Aorta (tissue), 5 donors: Measurements from ENCODE around the gene FAM20B. TPM values are rescaled to one million over a fixed set of nuclear protein-coding genes. Genes with fewer than 3 reads are reported as not detected.
A peak's percentile ranks its signal among the peaks of the same experiment; 100 is the strongest.

ENCODE experiments used
- ATAC-seq: fragments of 200-7000 bp; cut with Tn5 transposase; one replicate; pipeline ENCODE4 v1.9.1; 2022; ENCODE audit warnings: moderate library complexity; ENCODE audit not compliant: low FRiP score
- DNase-seq, 2 donors: peaks; one replicate each; pipeline ENCODE4 v3.0.0-alpha.2; 2020
- H3K27ac ChIP-seq, 2 donors: one replicate each; pipeline ENCODE4 v1.5.1; 2013; ENCODE audit warnings: low read length in 2 of 2, mild to moderate bottlenecking in 2 of 2, moderate library complexity in 2 of 2, control low read depth in 1 of 2, inconsistent platforms in 1 of 2, low read depth in 1 of 2
- H3K27me3 ChIP-seq, 2 donors: one replicate each; pipeline ENCODE4 v1.6.1; 2013; ENCODE audit warnings: control low read depth in 1 of 2, low read length in 1 of 2, mild to moderate bottlenecking in 1 of 2, moderate library complexity in 1 of 2; ENCODE audit not compliant: insufficient read depth in 2 of 2, control insufficient read depth in 1 of 2
- H3K36me3 ChIP-seq, 2 donors: one replicate each; pipeline ENCODE4 v1.6.1; 2013; ENCODE audit warnings: control low read depth in 1 of 2, low read length in 1 of 2, mild to moderate bottlenecking in 1 of 2; ENCODE audit not compliant: insufficient read depth in 2 of 2, control insufficient read depth in 1 of 2
- H3K4me1 ChIP-seq, 2 donors: one replicate each; pipeline ENCODE4 v1.6.1; 2013; ENCODE audit warnings: low read length in 2 of 2, control low read depth in 1 of 2, mild to moderate bottlenecking in 1 of 2, moderate library complexity in 1 of 2; ENCODE audit not compliant: insufficient read depth in 2 of 2, control insufficient read depth in 1 of 2
- H3K4me3 ChIP-seq, 2 donors: one replicate each; pipeline ENCODE4 v1.5.1; 2013; ENCODE audit warnings: low read length in 2 of 2, control low read depth in 1 of 2, mild to moderate bottlenecking in 1 of 2
- H3K9me3 ChIP-seq: one replicate; pipeline ENCODE4 v1.6.1; 2013; ENCODE audit warnings: mild to moderate bottlenecking, low read length; ENCODE audit not compliant: control insufficient read depth
- WGBS, 2 donors: extraction: QIAGEN DNeasy Blood & Tissue Kit; methylation state at CpG; one replicate each; pipeline ENCODE4 v1.1.7; 2013; 5-methylcytosine and 5-hydroxymethylcytosine counted together
- intact Hi-C, 2 donors: fragments of 100-400 bp; cut with DNase I; formaldehyde crosslinking; loops; one replicate each; pipeline versions ENCODE4 v1.14.2 to v1.15.0; 2022
- polyA plus RNA-seq, 2 donors: library from polyadenylated mRNA; stranded (reverse); fragments of 200-250 nt; gene quantifications; one replicate each; pipeline ENCODE4 v1.2.3, GENCODE V29; 2013
- total RNA-seq, 2 donors: library from RNA; stranded (reverse); fragmentation: NEBNext Ultra II Directional; extraction: Animal tissue kit (Norgen Biotek cat#: 25700); gene quantifications; one replicate each; pipeline ENCODE4 v1.2.1, GENCODE V29; 2021
- donor health status: healthy with polysubstance abuse.
- donor health status: Bipolar disorder and iron deficiency.
- donor health status: DM: no; HTN: no; CAD: no.
- donor health status: DM: no; HTN: no; CAD: no.
- donor health status: DM: yes; HTN: yes; CAD: no.

FAM20B gene
- total and polyA plus RNA-seq, 4 donors: 22.5 to 75.5 (median 39.8) TPM

GRCh38 chr1:179080866-179081686, 55.4 kb downstream of the FAM20B start:
- no peak for DNase-seq
- Histone ChIP-seq H3K4me1 (peaks cover 0 to 3% of the 10 kb centered on the region in 2 donors), H3K9me3 (no peaks in the 10 kb centered on the region), H3K27me3 (no peaks in the 10 kb centered on the region), H3K27ac (peak overlapping the region in 1 of 2 donors; percentile 92), H3K4me3 (peak overlapping the region; percentile 44 to 80), H3K36me3 (no peaks in the 10 kb centered on the region)
- ATAC-seq: no peak
- intact Hi-C loops: loop anchor here (5.0 kb wide), 4 partner anchors 41 to 286 kb away; partner anchors contain the start of genes AXDND1 (in 1 of the 2) and SOAT1 (in 1 of the 2)
- 28% methylated on average over 18 of the region's 18 CpGs for WGBS, 2 donors

- Histone ChIP-seq H3K27ac (peak within 1 kb of the TSS in 1 of 2 donors; percentile 92), H3K4me3 (peak within 1 kb of the TSS; percentile 44 to 80), H3K36me3 (no peaks in the 10 kb centered on the region), H3K27me3 (no peaks in the 10 kb centered on the region), H3K9me3 (no peaks in the 10 kb centered on the region), H3K4me1 (peaks cover 0 to 3% of the 10 kb centered on the region in 2 donors)
- peak; percentile 96 for DNase-seq
- 0% methylated on average over 51 of the region's 51 CpGs for WGBS, 2 donors
- peak; percentile 97 for ATAC-seq
- intact Hi-C loops: loop anchor here (2.0 to 5.0 kb wide), 5 partner anchors 40 to 285 kb away; partner anchors contain the start of genes AXDND1 (in 1 of the 2) and SOAT1 (in 1 of the 2)
Measured at GRCh38 chr1:179081687-179082332, 56.1 kb downstream of the FAM20B start, which contains the start of gene TOR3A. Gene TOR3A, plus strand, starts transcription at chr1:179082070. Its CDS starts 59 bp downstream, at chr1:179082129.

- no peaks in the 10 kb centered on the region for H3K9me3 ChIP-seq
- intact Hi-C loops: loop anchor here (2.0 to 5.0 kb wide), 5 partner anchors 40 to 285 kb away; partner anchors contain the start of genes AXDND1 (in 1 of the 2) and SOAT1 (in 1 of the 2)
- no peaks in the 10 kb centered on the region for H3K27me3 ChIP-seq
- 0 to 1% methylated on average over 37 to 52 of the region's 52 CpGs for WGBS, 2 donors
- peaks cover 0 to 3% of the 10 kb centered on the region in 2 donors for H3K4me1 ChIP-seq
- ATAC-seq: peak; percentile 37
- H3K27ac ChIP-seq: peak overlapping the region in 1 of 2 donors; percentile 54
- DNase-seq: peak; percentile 60 to 82
- H3K4me3 ChIP-seq: peak overlapping the region; percentile 44 to 80
- no peaks in the 10 kb centered on the region for H3K36me3 ChIP-seq
Measured at GRCh38 chr1:179082333-179082998, 56.8 kb downstream of the FAM20B start.

- ATAC-seq: no peak
- Histone ChIP-seq H3K4me3 (peak overlapping the region; percentile 44 to 80), H3K27me3 (no peaks in the 10 kb centered on the region), H3K4me1 (peaks cover 0 to 3% of the 10 kb centered on the region in 2 donors), H3K36me3 (no peaks in the 10 kb centered on the region), H3K27ac (no peak overlapping the region), H3K9me3 (no peaks in the 10 kb centered on the region)
- 0 to 3% methylated on average over 3 of the region's 3 CpGs for WGBS, 2 donors
- intact Hi-C loops: loop anchor here (2.0 to 5.0 kb wide), 5 partner anchors 39 to 284 kb away; partner anchors contain the start of genes AXDND1 (in 1 of the 2) and SOAT1 (in 1 of the 2)
- no peak for DNase-seq
Measured at GRCh38 chr1:179082999-179083335, 57.3 kb downstream of the FAM20B start.

- no peak overlapping the region for H3K27ac ChIP-seq
- ATAC-seq (no peak), DNase-seq (no peak)
- no peaks in the 10 kb centered on the region for H3K9me3 ChIP-seq
- no peaks in the 10 kb centered on the region for H3K36me3 ChIP-seq
- 68 to 79% methylated on average over 6 to 8 of the region's 8 CpGs for WGBS, 2 donors
- no peaks in the 10 kb centered on the region for H3K27me3 ChIP-seq
- intact Hi-C loops: loop anchor here (2.0 to 5.0 kb wide), 5 partner anchors 39 to 284 kb away; partner anchors contain the start of genes AXDND1 (in 1 of the 2) and SOAT1 (in 1 of the 2)
- H3K4me1 ChIP-seq: peaks cover 0 to 3% of the 10 kb centered on the region in 2 donors
- H3K4me3 ChIP-seq: no peak overlapping the region
Measured at GRCh38 chr1:179083533-179083932, 57.8 kb downstream of the FAM20B start.

GRCh38 chr1:179087665-179088064, 62.0 kb downstream of the FAM20B start:
- intact Hi-C loops: no loop called here
- WGBS, 2 donors: 70 to 79% methylated on average over 11 of the region's 11 CpGs
- Histone ChIP-seq H3K27ac (no peak overlapping the region), H3K9me3 (no peaks in the 10 kb centered on the region), H3K36me3 (no peaks in the 10 kb centered on the region), H3K4me3 (no peak overlapping the region), H3K4me1 (peaks cover 0 to 3% of the 10 kb centered on the region in 2 donors), H3K27me3 (no peaks in the 10 kb centered on the region)
- ATAC-seq (no peak), DNase-seq (no peak)

GRCh38 chr1:179089827-179090482, 64.3 kb downstream of the FAM20B start:
- H3K27me3 ChIP-seq: no peaks in the 10 kb centered on the region
- H3K9me3 ChIP-seq: no peaks in the 10 kb centered on the region
- H3K27ac ChIP-seq: peak overlapping the region in 1 of 2 donors; percentile 53
- intact Hi-C loops: loop anchor here in 1 of 2 donors (5.0 kb wide), 1 partner anchor 102 kb away; no protein-coding TSS in a partner anchor
- 61 to 66% methylated on average over 16 of the region's 16 CpGs for WGBS, 2 donors
- H3K4me1 ChIP-seq: no peaks in the 10 kb centered on the region
- H3K4me3 ChIP-seq: no peak overlapping the region
- ATAC-seq: no peak
- DNase-seq: no peak
- H3K36me3 ChIP-seq: peaks cover under 1 to 6% of the 10 kb centered on the region in 2 donors
